K562 (cell line): ENCODE measurements around the gene SIGLEC11. TPM values are rescaled to one million over a fixed set of nuclear protein-coding genes. Genes with fewer than 3 reads are reported as not detected.

Source experiments
- ARID1B ChIP-seq: fragments of 450-650 bp; IDR thresholded peaks from 2 replicates; pipeline ENCODE4 v1.6.1; 2016; ENCODE audit warnings: antibody characterized with exemption, mild to moderate bottlenecking, inconsistent platforms
- CREB1 ChIP-seq, 2 experiments: sonication (generic) in 1 of 2; formaldehyde crosslinking in 1 of 2; IDR thresholded peaks; 2 replicates each; pipeline versions ENCODE4 v1.6.1 to v1.8.0; 2012 to 2022; ENCODE audit warnings: inconsistent platforms in 1 of 2, mild to moderate bottlenecking in 1 of 2, missing genetic modification reagents in 1 of 2, moderate library complexity in 1 of 2
- CSDE1 ChIP-seq, 2 experiments: fragments of 450-650 bp; IDR thresholded peaks; 2 replicates each; pipeline ENCODE4 v1.6.1; 2016; ENCODE audit warnings: mild to moderate bottlenecking in 1 of 2
- CTCF ChIP-seq, 3 experiments: IDR thresholded peaks in 2 of 3; conservative IDR thresholded peaks in 1 of 3; 2 replicates each; pipeline ENCODE4 v1.5.1; 2011 to 2012; ENCODE audit warnings: low read length in 3 of 3, mild to moderate bottlenecking in 3 of 3, control low read depth in 2 of 3, improper control_type of control experiment in 1 of 3, inconsistent platforms in 1 of 3, low read depth in 1 of 3, mixed read lengths in 1 of 3, moderate library complexity in 1 of 3; ENCODE audit not compliant: insufficient read depth in 2 of 3
- DNMT1 ChIP-seq: fragments of 450-650 bp; IDR thresholded peaks from 2 replicates; pipeline ENCODE4 v1.6.1; 2016; ENCODE audit warnings: antibody characterized with exemption, mild to moderate bottlenecking
- FOXK1 ChIP-seq: sonication (generic); formaldehyde crosslinking; IDR thresholded peaks from 2 replicates; pipeline ENCODE4 v1.8.0; 2022; ENCODE audit warnings: missing genetic modification reagents, mild to moderate bottlenecking, borderline replicate concordance
- GABPA ChIP-seq: fragments of 200-800 bp; sonication (Bioruptor generic); conservative IDR thresholded peaks from 2 replicates; pipeline ENCODE4 v1.6.1; 2016; ENCODE audit warnings: low read depth, missing genetic modification characterization, missing compliant biosample characterization
- GABPB2 ChIP-seq: fragments of 250-450 bp; sonication (Bioruptor Pico); conservative IDR thresholded peaks from 2 replicates; pipeline ENCODE4 v1.5.1; 2021; ENCODE audit warnings: mild to moderate bottlenecking
- GTF2F1 ChIP-seq: IDR thresholded peaks from 2 replicates; pipeline ENCODE4 v1.6.1; 2011; ENCODE audit warnings: low read depth, low read length, improper control_type of control experiment
- HCFC1 ChIP-seq: IDR thresholded peaks from 2 replicates; pipeline ENCODE4 v1.6.1; 2012; ENCODE audit warnings: low read depth, low read length, improper control_type of control experiment
- HDAC2 ChIP-seq: fragments of 450-650 bp; IDR thresholded peaks from 2 replicates; pipeline ENCODE4 v1.6.1; 2016; ENCODE audit warnings: mild to moderate bottlenecking
- IRF9 ChIP-seq: fragments of 450-650 bp; IDR thresholded peaks from 2 replicates; pipeline ENCODE4 v1.6.1; 2016; ENCODE audit warnings: missing biosample characterization, missing genetic modification characterization
- KAT7 ChIP-seq: sonication (generic); formaldehyde crosslinking; IDR thresholded peaks from 2 replicates; pipeline ENCODE4 v1.8.0; 2022; ENCODE audit warnings: missing genetic modification reagents, mild to moderate bottlenecking, borderline replicate concordance
- LCOR ChIP-seq: sonication (generic); formaldehyde crosslinking; IDR thresholded peaks from 2 replicates; pipeline ENCODE4 v1.8.0; 2022; ENCODE audit warnings: mild to moderate bottlenecking, missing genetic modification reagents
- LEF1 ChIP-seq: fragments of 450-650 bp; IDR thresholded peaks from 2 replicates; pipeline ENCODE4 v1.6.1; 2016; ENCODE audit warnings: mild to moderate bottlenecking
- MCM2 ChIP-seq: fragments of 450-650 bp; IDR thresholded peaks from 2 replicates; pipeline ENCODE4 v1.6.1; 2017; ENCODE audit warnings: low read depth, mild to moderate bottlenecking
- MEF2A ChIP-seq: IDR thresholded peaks from 2 replicates; pipeline ENCODE4 v1.6.1; 2011; ENCODE audit warnings: low read depth, mild to moderate bottlenecking, low read length, moderate library complexity; ENCODE audit not compliant: control insufficient read depth
- NFRKB ChIP-seq: fragments of 450-650 bp; IDR thresholded peaks from 2 replicates; pipeline ENCODE4 v1.6.1; 2016; ENCODE audit warnings: low read depth
- NKRF ChIP-seq: fragments of 450-650 bp; IDR thresholded peaks from 2 replicates; pipeline ENCODE4 v1.6.1; 2016; ENCODE audit warnings: borderline replicate concordance
- POLR2B ChIP-seq: fragments of 450-650 bp; IDR thresholded peaks from 2 replicates; pipeline ENCODE4 v1.6.1; 2018; ENCODE audit warnings: low read depth; ENCODE audit not compliant: partially characterized antibody
- PTTG1 ChIP-seq: fragments of 450-650 bp; IDR thresholded peaks from 2 replicates; pipeline ENCODE4 v1.6.1; 2016; ENCODE audit warnings: low read depth, mild to moderate bottlenecking, missing genetic modification characterization, missing compliant biosample characterization
- TCF7 ChIP-seq: sonication (generic); IDR thresholded peaks from 2 replicates; pipeline ENCODE4 v1.6.1; 2016; ENCODE audit warnings: antibody characterized with exemption, borderline replicate concordance
- ZNF140 ChIP-seq: fragments of 250-450 bp; sonication (Bioruptor Pico); IDR thresholded peaks from 2 replicates; pipeline ENCODE4 v1.8.0; 2021; ENCODE audit warnings: moderate library complexity, mild to moderate bottlenecking, inconsistent platforms
- ZNF431 ChIP-seq: sonication (generic); formaldehyde crosslinking; IDR thresholded peaks from 2 replicates; pipeline ENCODE4 v1.8.0; 2022; ENCODE audit warnings: mild to moderate bottlenecking, missing genetic modification reagents
- ZNF655 ChIP-seq: fragments of 250-450 bp; sonication (Bioruptor Pico); IDR thresholded peaks from 2 replicates; pipeline ENCODE4 v1.5.0; 2021
- polyA plus RNA-seq, 8 experiments: library from polyadenylated mRNA; depleted of rRNA in 4 of 8; stranded (reverse) in 5 of 8; unstranded in 3 of 8; fragments of >200 nt; fragmentation: Nextera tagmentation in 2 of 8; fragmentation: Illumina TruSeq in 1 of 8; extraction: Ambion mirVana in 2 of 8; extraction: Trizol in 1 of 8; gene quantifications; 2 replicates each; pipeline versions ENCODE4 v1.2.1 to v1.2.3, GENCODE V29; 2011 to 2014; ENCODE audit warnings: inconsistent platforms in 1 of 8, missing spikeins in 1 of 8
- total RNA-seq, 7 experiments: library from RNA; depleted of rRNA in 6 of 7; stranded (reverse); fragments of >200 nt in 6 of 7; fragmentation: Illumina TruSeq in 2 of 7; extraction: Trizol in 2 of 7; gene quantifications; 2 replicates each; pipeline versions ENCODE4 v1.2.1 to v1.2.3, GENCODE V29; 2011 to 2021; ENCODE audit warnings: low replicate concordance in 1 of 7

The SIGLEC11 gene
- total and polyA plus RNA-seq, 9 of the 15 experiments (the other 6 are each of a cell fraction or from before 2014, with no cell fraction given): not detected

GRCh38 chr19:49929121-49929610, 31.8 kb downstream of the SIGLEC11 start, which contains the start of the genes ATF5 and NUP62 (continued):
- TF ChIP-seq DNMT1 (no peak; the same call in none of the 2 replicates), NKRF (peak; percentile 53; the same call in 1 of the 2 replicates), GABPA (tag) (no peak; the same call in none of the 2 replicates), ZNF431 (CRISPR knock-in tag) (no peak; the same call in none of the 2 replicates), LEF1 (no peak), MEF2A (no peak), ZNF140 (CRISPR knock-in tag) (no peak), ARID1B (peak; percentile 55), POLR2B (peak; percentile 98), GTF2F1 (no peak), HDAC2 (no peak; the same call in 1 of the 2 replicates), CSDE1 (IDR thresholded peaks at IDR 0.05) (peak in 1 of 2 experiments; percentile 65; a peak in 1 of 4 replicates), GABPB2 (no peak), LCOR (CRISPR knock-in tag) (peak; percentile 81), CREB1 (IDR thresholded peaks at IDR 0.05) (0 out of 2 replicates have a peak, but pooled peaks have one; percentile 20), CREB1 (CRISPR knock-in tag; IDR thresholded peaks at IDR 0.05) (no peak), MCM2 (no peak), KAT7 (peak; percentile 86; the same call in 1 of the 2 replicates), FOXK1 (CRISPR knock-in tag) (no peak), ZNF655 (CRISPR knock-in tag) (no peak), IRF9 (tag) (no peak), HCFC1 (no peak), TCF7 (0 out of 2 replicates have a peak, but pooled peaks have one; percentile 49), PTTG1 (tag) (no peak), NFRKB (peak; percentile 98), CTCF (IDR thresholded peaks at IDR 0.05 in 2 of 3, conservative IDR thresholded peaks at IDR 0.05 in 1 of 3; ENCODE audit: insufficient read depth in 2 of 3, low read depth in 1 of 3, low read length in 3 of 3) (no peak)
